GM18498 (cell line): ENCODE data around the gene CUX1.

Experiments used
- ATAC-seq: cut with Tn5 transposase; IDR thresholded peaks from one replicate; pipeline ENCODE4 v1.9.1; 2021; ENCODE audit warnings: mild to moderate bottlenecking, moderate library complexity; ENCODE audit not compliant: unreplicated experiment

Gene CUX1

GRCh38 chr7:101891936-101892640, 74.7 kb downstream of the CUX1 start:
- no peak for ATAC-seq

GRCh38 chr7:101893341-101894082, 76.1 kb downstream of the CUX1 start:
- no peak for ATAC-seq

GRCh38 chr7:101896316-101896715, 78.9 kb downstream of the CUX1 start:
- ATAC-seq, result no peak

- no peak for ATAC-seq
Observed at GRCh38 chr7:101896941-101897340, 79.5 kb downstream of the CUX1 start.

- no peak for ATAC-seq
Observed at GRCh38 chr7:101898106-101898505, 80.7 kb downstream of the CUX1 start.

GRCh38 chr7:101899616-101900015, 82.2 kb downstream of the CUX1 start:
- ATAC-seq, result no peak

- ATAC-seq, result no peak
Observed at GRCh38 chr7:101900103-101900502, 82.7 kb downstream of the CUX1 start.

- no peak for ATAC-seq
Observed at GRCh38 chr7:101901661-101902491, 84.5 kb downstream of the CUX1 start.

- ATAC-seq, result no peak
Observed at GRCh38 chr7:101902680-101903514, 85.5 kb downstream of the CUX1 start.

GRCh38 chr7:101903515-101903868, 86.1 kb downstream of the CUX1 start:
- no peak for ATAC-seq

- no peak for ATAC-seq
Observed at GRCh38 chr7:101904019-101904418, 86.6 kb downstream of the CUX1 start.

GRCh38 chr7:101905203-101905865, 87.9 kb downstream of the CUX1 start:
- ATAC-seq, result no peak

GRCh38 chr7:101906291-101907240, 89.1 kb downstream of the CUX1 start:
- ATAC-seq, result no peak

- ATAC-seq, result no peak
Observed at GRCh38 chr7:101910991-101911799, 93.8 kb downstream of the CUX1 start.

GRCh38 chr7:101911800-101912715, 94.6 kb downstream of the CUX1 start:
- ATAC-seq, result no peak

- no peak for ATAC-seq
Observed at GRCh38 chr7:101912716-101913110, 95.3 kb downstream of the CUX1 start.

GRCh38 chr7:101913247-101913721, 95.9 kb downstream of the CUX1 start:
- no peak for ATAC-seq
